GM19043 (cell line): ENCODE results near the gene UNK.
A peak's percentile ranks its signal among the peaks of the same experiment; 100 is the strongest.
"Not testable (repeated sequence)": the region's sequence is repeated elsewhere in the genome, so short reads cannot be mapped to it uniquely, and the experiment has no call there.

Experiments
- ATAC-seq: cut with Tn5 transposase; IDR thresholded peaks from one replicate; pipeline ENCODE4 v1.9.1; 2021; ENCODE audit warnings: low read depth; ENCODE audit not compliant: unreplicated experiment

The UNK gene

DNA sequence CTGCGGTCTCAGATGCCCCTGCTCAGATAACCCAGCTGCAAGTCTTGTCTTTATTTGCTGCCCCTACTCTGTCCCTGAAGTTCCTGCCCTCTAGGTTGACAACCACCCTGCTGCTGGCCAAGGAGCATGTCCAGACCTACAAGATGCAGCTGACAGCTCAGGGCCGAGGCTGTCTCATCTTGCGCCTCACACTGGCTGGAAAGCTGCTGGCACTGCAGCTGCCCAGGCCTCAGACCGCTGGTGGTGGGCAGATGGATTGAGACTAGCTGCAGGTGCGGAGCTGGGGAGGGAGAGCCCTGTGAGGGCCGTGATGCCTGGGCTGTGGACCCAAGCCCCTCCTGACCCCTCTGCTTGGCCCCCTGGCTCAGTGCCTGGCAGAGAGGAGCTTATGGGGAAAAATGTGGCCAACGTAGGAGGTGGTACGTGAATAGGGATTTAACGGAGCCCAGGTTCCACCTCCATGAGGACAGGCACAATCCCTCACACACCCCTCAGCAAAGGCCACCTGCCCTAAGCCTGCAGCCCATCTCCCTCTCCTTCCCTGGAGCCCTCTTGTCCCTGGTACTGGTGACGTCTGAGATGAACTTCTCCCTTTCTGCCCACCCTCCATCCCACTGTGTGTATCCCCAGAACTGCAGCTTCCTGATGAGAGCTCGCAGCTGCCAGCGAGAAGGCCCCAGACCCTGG is 11.3 kb upstream of the UNK start:
- no peak for ATAC-seq

DNA sequence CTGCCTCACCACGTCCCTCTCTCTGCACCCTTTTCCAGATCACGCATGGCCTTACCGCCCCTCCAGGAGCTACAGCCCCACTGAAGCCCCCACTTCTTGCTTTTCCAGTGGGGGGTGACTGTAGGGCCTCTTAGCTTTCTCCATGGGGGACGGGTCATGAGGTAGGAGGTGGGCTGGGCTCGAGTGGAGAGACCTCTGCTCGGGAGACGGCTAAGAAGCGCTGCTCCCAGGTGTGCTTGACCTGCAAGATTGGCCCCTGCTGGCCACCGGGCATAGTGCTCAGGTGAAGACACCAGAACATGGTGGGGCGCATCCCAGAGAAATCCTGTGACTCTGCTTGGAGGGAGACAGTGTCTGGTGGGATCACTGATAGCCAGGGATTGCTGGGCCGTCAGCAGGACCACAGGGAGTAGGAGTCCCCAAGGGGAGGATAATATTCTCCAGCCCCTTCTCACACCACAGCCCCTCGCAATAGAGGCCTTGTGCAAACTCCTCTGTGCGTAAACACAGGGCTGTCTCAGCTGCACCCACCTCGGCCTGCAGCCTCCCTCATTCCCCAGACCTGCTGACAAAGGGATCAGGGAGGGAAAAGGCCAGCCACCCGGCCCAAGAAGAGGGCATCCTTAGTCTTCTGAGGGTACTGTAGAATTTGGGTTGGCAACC is 10.7 kb upstream of the UNK start:
- ATAC-seq: no peak

DNA sequence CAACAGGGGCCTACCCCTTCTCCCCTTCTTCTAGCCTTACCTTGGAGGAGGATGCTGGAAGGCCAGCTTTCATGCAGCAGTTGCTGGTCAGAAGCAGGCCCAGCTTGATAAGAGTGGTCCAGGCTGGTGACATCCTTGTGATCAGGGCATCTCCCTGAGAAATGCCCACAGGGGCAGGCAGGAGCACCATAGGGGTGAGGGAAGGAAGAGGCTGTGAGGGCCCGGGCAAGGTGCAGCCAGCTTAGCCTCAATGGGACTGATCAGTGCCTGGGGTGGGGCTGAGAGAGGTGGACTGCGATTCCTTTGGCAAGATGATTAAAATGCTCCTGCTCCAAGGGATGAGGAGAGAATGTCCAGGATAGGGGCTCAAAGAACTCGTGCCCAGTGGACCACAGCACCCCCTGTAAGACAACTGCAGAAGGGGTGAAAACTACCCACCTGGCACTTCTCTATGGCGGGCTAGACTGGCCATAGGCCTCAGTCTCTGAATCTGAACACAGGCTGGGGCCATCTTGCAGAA is 10.1 kb upstream of the UNK start:
- no peak for ATAC-seq

DNA sequence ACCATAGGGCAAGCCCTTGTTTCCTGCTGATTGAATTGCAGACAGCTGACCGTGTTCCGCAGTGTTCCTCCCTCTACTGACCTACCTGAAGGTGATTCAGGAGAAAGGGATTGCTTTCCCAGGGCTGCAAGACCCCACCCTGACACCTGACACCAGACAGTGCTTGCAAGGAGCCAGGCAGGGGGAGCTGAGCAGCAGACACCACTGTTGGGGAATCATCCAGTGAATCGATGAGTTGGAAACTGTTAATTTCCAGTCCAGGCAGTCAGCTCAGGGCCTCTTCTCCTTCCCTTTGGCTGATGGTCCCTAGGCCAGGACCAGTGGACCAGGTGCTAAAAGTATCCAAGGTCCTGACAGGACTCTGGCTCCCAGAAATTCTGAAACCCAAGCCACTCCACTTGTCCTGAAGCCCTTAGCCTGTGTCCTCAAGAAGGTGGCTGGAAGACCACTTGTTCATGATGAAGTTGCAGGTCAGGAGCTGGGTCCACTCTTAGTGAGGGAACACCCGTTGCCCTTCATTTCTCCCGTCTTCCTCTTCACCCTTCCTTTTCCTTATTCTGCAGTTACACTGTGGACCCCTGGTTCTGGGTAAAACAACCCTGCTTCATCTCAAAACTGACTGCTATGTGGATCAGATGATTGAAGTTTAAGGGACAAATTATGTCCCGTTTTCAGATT is 9.5 kb upstream of the UNK start:
- no peak for ATAC-seq

DNA sequence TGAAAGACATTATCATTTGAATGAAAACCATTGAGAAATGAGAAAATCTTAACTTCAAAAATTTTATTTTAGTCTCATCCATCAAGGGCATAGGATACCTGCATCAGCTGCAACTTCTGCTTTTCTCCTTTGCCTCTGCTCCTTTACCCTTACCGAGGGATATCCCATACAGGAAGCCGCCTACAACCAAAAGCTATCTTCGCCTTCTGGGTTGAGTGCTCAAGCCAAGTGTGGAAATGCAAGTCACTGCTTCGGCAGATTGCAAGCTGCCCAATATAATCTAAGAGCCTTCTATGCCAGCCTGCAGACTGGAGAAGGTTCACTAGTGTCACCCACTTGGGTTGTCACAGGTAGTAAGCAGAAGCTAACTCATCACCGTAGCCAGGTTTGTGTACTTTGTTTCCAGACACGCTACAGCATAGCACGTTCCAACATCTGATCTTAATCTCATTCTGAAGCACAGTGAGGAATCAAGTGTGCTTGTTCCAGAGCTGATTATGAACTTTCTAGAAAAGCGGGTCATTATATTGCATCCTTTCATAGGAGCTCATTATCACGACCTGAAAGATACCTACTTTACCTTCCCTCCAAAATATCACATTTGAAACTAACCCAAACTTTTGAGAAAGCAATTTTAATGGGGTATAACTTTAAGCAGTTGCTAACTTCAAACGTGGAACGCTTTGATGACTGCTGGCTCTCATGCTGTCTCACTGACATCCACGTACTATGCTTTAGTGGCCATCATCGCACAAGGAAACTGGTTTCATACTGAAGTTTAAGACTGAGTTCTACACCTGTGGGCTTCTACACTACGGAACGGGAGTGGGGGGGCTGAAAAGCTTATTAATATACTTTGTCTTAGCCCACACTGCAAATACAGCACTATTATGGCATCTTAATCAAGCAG is 8.0 kb upstream of the UNK start:
- ATAC-seq: no peak

DNA sequence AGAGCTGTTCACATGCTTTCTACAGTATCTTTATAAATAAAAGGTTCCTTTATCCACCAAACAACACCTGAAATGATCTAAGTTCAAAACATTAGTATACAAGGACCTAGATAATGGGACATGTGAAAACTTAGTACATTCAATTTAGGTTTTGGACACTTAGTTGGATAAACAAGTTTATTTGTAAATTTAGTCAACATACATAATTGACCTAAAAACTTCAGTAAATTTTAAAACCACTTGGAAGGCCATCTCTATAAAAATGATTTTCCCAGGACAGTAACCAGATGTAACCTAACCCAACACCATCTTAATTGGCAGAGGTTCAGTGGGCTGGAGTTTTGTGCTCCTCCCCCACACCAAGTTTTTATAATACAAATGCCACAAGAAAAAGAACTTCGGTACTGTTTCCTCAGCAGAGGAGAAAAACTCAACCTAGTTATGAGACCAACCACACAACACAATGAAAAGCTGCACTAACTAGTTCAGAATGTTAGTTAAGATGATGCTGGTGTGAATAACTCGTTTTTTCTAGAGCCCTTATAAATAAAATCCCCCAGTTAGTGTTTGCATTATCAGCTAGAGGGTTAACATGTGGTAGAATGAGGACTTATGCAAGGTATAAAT is 7.2 kb upstream of the UNK start:
- no peak for ATAC-seq

DNA sequence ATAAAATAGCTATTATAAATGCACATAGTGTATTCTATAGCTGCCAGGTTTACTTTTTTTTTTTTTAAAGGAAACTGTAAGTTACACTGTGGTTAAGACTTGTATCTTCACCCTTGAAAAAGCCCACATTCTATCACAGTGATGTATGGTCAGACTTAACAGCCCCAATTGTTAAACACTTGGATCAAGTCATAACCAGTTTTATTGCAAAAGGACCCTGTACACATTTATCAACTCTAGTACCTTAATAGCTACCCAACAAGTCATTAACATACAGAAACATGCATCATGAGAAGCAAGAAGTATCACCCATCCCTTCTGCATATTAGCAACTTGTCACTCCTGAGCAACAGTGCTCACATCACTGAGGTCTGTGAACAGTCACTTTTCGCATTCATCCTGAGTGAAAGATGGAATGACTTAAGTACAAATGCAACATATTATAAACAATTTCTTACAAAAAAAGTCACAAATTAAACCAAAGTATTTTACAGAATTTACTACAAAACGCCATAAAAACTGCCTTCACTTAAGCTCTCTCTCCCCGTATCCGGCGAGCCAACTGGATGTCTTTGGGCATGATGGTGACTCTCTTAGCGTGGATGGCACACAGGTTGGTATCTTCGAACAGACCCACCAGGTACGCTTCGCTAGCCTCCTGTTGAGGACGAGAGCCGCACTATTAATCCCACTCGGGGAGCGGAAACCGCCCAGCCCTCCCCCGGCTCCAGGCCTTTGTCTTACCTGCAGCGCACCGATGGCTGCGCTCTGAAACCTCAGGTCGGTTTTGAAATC is 6.3 kb upstream of the UNK start:
- not testable (repeated sequence) for ATAC-seq

DNA sequence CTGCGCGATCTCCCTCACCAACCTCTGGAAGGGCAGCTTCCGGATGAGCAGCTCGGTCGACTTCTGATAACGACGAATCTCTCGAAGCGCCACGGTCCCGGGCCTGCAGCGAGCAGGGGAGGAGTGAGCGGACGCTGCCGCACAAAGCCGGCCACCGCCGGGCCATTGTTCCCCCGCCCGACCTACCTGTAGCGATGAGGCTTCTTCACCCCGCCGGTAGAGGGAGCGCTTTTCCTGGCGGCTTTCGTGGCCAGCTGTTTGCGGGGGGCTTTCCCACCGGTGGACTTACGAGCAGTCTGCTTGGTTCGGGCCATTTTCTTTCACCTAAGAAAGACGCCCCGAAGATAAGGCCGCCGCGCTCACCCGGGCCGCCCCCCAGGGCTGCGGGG is 5.8 kb upstream of the UNK start:
- ATAC-seq: no peak

DNA sequence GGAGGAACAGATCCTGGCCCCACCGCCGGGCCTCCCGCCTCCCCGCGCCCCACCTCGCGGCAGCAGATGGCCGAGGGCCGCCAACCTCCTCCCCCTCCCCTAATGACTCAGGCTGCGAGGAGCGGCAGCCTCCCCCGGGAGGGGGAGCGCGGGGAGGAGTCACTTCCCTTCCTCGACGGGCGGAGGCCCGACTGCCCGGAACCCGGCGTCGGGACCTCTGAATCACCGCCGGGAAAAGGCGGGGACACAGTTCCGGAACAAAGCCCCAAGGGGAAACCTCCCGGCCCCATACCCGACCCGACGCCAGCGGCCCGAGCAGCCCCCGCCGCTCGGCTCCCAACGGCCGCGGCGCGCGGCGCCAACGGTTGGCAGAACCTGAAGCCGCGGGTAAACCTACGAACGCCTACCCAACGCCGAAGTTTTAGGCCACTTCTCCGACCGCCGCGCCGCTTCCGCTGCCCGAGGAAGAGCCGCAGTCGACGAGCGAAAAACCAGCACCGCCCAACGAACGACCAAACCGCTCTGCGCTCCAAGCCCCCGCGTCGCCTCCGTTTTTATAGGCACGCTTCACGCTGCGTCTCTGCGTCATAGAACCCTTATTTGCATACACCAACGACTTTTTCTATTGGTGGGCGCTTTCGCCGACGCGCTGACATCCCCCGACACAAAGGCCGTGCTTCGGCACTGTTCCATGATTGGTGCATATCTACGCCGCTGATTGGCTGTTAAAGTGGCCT is 5.2 kb upstream of the UNK start:
- peak; percentile 65 for ATAC-seq

DNA sequence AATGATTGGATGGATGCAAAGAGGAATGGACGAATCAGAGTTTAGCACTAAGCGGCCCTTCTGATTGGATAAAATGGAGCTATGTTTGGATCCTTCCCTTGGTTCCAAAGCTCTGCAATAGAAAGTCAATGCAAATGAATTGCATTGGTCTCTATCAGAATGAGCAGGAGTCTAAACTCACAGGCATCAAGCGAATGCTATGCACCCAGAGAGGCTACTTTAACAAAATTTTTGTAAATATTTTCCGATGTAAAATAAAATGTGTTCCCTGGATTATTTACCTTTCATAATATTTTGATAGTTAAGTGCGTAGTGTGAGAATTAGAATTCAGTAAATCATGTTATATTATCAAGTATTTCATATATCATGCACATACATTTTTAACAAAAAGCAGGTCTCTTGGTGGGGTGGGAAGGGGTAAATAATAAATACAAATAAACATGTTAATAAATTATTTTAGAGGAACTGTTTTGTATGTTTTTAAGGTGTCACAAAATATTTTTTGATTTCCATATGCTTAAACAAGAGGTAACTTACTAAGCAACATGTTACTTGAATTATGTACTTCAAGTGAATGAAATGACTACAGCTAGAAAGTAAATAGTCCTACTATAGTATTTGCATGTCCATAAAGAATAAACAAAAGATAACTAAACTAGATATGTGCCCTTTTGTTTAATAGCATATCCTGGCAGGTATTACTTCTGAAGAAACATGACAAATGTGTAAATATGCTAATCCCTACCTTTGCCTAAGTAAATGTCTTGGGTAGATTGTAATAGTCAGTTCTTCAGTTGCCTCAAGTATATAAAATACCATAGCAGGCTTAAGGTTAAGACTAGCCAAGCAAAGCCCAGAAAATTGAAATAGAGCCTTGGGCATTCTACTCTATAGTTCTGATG is 4.4 kb upstream of the UNK start:
- ATAC-seq: no peak

DNA sequence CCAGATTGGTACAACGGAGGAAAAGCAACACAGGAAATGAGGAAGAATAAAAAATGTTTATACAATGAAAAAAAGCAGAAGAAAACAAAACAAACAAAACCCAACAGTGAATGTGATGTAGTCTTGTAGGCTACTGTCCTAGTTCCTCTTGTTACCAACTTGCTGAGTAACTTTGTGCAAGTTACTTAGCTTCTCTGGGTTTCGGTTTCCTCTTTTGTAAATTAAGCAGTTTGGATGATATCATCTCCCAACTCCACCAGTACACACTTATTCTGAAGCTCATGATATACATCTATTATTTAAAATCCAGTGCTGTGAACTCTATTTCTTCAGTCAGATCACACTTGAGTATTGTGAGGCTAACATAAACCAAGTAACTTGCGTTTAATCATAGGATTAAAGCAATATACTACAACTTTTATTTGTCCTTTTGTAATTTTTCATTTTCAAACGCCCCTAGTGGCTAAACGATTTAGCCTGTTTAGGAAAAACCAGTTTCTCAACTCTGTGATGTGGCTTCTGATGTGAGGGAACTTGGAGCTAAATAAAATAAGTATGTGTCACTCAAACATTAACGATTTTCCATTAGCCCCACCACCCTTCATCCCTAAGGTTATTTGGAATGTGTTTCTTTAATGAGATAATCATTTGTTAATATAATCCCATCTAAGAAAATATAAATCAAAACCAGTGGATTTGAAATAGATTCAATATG is 1.4 kb upstream of the UNK start:
- no peak for ATAC-seq

DNA sequence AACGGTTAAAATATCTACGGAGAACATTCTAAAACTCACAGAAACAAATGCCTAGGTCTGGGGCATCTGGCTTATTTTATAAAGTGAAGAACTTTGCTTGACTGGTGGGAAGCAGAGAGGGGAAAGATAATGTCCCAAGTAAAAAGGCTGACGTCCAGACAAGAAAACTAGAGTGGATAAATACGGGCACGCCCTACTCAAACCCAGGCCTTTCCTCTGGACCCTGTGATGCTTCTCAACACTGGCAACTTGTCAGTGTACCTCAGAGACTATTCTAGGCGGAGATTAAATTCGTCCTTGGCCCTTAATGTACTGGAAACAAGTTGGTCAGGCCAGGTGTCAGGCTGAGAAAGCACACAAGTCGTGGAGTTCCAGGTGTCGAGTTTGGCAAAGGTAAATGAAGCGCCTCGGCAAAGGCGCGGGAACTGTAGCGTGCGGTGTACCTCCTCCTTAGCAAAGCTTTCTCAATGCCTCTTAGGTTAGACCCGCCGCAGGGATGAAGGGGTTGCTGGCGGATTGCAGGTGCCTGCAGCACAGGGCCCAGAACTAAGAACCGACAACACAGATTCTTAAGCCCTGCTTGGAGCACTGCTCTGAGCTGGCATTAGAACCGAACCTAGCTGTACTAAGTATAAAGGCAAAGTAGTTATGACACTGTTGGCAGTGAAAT is 668 bp upstream of the UNK start:
- ATAC-seq: no peak

DNA sequence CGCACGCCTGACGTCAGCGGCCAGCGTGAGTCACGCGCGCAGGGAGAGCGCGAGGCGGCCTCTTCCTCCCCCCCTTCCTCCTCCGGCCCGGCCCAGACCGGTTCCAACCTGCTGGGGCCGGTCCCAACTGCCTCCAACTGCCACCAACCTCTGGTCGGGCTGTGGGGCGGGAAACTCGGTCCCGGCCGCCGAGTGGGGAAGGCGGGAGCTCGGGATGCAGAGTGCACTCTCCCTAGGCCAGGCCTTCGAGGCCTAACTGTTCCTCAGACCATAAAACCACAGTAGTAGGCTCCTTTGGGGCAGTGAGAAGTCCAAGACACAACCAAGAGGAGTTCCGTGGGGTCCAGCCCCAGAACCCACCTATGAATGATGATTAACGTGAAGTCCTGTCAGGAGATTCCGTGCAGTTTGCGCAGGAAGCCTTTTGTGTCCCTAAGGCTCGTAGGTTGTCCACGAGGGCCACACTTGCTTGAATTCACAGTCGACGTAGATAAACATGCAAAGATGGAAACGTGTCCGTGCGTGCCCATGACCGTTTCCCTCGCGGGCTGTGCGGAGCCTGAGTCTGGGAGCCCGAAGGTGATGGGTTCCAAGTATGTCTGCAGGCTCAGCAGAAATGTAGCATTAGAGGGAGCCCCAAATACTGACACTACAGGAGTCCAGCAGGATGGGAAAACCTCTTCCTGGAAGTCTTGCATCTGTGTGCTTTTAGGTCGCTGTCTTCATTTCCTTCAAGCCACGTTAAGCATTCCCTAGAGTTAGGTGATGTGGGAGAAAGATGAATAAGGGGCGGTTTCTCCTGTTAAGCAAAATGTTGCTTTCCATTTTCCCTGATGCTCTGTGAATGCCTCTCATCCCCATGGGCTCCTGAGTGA is 647 bp downstream of the UNK start:
- ATAC-seq: no peak

DNA sequence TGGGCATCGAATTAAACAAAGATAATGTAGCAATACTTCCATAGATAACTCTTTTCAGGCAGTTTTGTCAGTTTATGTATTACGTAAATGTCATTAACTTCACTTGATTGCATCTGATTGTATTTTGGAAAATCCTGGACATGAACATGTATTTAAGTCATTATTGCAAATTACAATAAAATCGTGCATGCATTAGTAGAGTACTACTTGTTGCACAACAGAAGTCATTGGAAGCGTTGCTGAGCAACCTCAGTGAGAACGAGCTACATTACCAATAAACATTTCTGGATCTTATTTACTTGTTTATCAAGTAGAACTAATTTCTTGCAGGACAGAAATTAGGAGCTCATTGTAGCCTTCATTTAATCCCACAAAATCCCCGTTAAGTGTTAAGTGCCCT is 6.6 kb downstream of the UNK start:
- no peak for ATAC-seq

DNA sequence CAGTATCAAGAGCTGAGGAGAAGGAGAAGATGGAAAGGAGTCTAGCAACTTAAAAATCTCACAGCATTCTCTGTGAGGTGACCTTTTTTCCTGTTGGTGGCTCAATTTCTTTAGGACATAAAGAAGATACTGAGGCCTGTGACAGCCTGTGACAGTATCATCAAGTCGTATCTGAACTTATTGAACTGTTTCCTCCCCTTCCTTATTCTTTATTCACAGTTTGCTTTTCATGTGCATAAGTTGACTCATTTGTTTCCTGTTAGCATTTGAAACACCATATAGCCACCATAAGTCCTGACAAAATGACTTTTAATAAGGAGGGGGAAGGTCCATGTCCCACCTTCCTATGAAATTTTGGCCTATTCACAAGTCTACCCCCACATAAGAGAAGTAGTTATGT is 8.9 kb downstream of the UNK start:
- no peak for ATAC-seq
